Neural progenitor cell (in vitro differentiated cells): ENCODE results near the gene USP32. TPM values are rescaled to one million over a fixed set of nuclear protein-coding genes. Genes with fewer than 3 reads are reported as not detected.

ENCODE experiments used
- DNase-seq: peaks from one replicate; pipeline ENCODE4 v3.0.0-alpha.2; 2016; ENCODE audit warnings: low spot score
- H2AFZ ChIP-seq: fragments of 200-600 bp; sonication (generic); replicated peaks from 2 replicates; pipeline ENCODE4 v1.6.1; 2016; ENCODE audit warnings: antibody characterized with exemption
- H3F3A ChIP-seq: fragments of 200-600 bp; sonication (generic); 2 replicates; pipeline ENCODE4 v1.6.1; 2016; ENCODE audit warnings: antibody characterized with exemption, low read depth
- H3K27ac ChIP-seq: fragments of 200-600 bp; sonication (generic); 2 replicates; pipeline ENCODE4 v1.5.1; 2016; ENCODE audit warnings: mild to moderate bottlenecking
- H3K27me3 ChIP-seq: fragments of 200-600 bp; sonication (generic); 2 replicates; pipeline ENCODE4 v1.6.1; 2016; ENCODE audit warnings: mild to moderate bottlenecking, moderate library complexity
- H3K36me3 ChIP-seq: fragments of 200-600 bp; sonication (generic); 2 replicates; pipeline ENCODE4 v1.5.1; 2016
- H3K4me1 ChIP-seq: fragments of 200-600 bp; sonication (generic); 2 replicates; pipeline ENCODE4 v1.6.1; 2016; ENCODE audit warnings: mixed run types
- H3K4me2 ChIP-seq: fragments of 200-600 bp; sonication (generic); 2 replicates; pipeline ENCODE4 v1.6.1; 2016
- H3K4me3 ChIP-seq: fragments of 200-600 bp; sonication (generic); 2 replicates; pipeline ENCODE4 v1.5.1; 2016
- H3K79me2 ChIP-seq: fragments of 200-600 bp; sonication (generic); 2 replicates; pipeline ENCODE4 v1.6.1; 2016; ENCODE audit warnings: low read depth
- H3K9ac ChIP-seq: fragments of 200-600 bp; sonication (generic); 2 replicates; pipeline ENCODE4 v1.6.1; 2016
- H3K9me3 ChIP-seq: fragments of 200-600 bp; sonication (generic); 2 replicates; pipeline ENCODE4 v1.5.1; 2016; ENCODE audit warnings: low read depth
- H4K20me1 ChIP-seq: fragments of 200-600 bp; sonication (generic); 2 replicates; pipeline ENCODE4 v1.6.1; 2016; ENCODE audit warnings: low read depth
- H3K27ac Mint-ChIP-seq: 3 replicates; pipeline ENCODE4 v1.8.0; 2021; ENCODE audit warnings: mixed read lengths
- H3K27me3 Mint-ChIP-seq: 2 replicates; pipeline ENCODE4 v1.8.0; 2022; ENCODE audit warnings: low read depth, mild to moderate bottlenecking, inconsistent platforms, moderate library complexity, mixed read lengths; ENCODE audit not compliant: insufficient read depth
- H3K36me3 Mint-ChIP-seq: 3 replicates; pipeline ENCODE4 v1.8.0; 2021; ENCODE audit warnings: mixed read lengths
- H3K4me1 Mint-ChIP-seq: 3 replicates; pipeline ENCODE4 v1.8.0; 2021; ENCODE audit warnings: mixed read lengths
- H3K4me3 Mint-ChIP-seq: 3 replicates; pipeline ENCODE4 v1.8.0; 2021; ENCODE audit warnings: mild to moderate bottlenecking, moderate library complexity, mixed read lengths
- H3K9me3 Mint-ChIP-seq: 3 replicates; pipeline ENCODE4 v1.8.0; 2020; ENCODE audit warnings: mixed read lengths
- EZH2 ChIP-seq: fragments of 200-600 bp; sonication (generic); IDR thresholded peaks from 2 replicates; pipeline ENCODE4 v1.6.1; 2017; ENCODE audit warnings: antibody characterized with exemption, mild to moderate bottlenecking, moderate library complexity
- EZH2phosphoT487 ChIP-seq: fragments of 200-600 bp; sonication (generic); IDR thresholded peaks from 2 replicates; pipeline ENCODE4 v1.6.1; 2017; ENCODE audit warnings: antibody characterized with exemption
- total RNA-seq: library from RNA; depleted of rRNA; stranded (reverse); fragments of >200 nt; gene quantifications from 2 replicates; pipeline ENCODE4 v1.2.3, GENCODE V29; 2015; ENCODE audit warnings: low replicate concordance
- TF ChIP-seq, protein P1 (sequence below): fragments of 200-600 bp; sonication (generic); IDR thresholded peaks from 2 replicates; pipeline ENCODE4 v1.5.1; 2017; ENCODE audit warnings: antibody characterized with exemption, mild to moderate bottlenecking

USP32 gene
- total RNA-seq, 1 donor from 2014 or later = 45.0 TPM

DNA sequence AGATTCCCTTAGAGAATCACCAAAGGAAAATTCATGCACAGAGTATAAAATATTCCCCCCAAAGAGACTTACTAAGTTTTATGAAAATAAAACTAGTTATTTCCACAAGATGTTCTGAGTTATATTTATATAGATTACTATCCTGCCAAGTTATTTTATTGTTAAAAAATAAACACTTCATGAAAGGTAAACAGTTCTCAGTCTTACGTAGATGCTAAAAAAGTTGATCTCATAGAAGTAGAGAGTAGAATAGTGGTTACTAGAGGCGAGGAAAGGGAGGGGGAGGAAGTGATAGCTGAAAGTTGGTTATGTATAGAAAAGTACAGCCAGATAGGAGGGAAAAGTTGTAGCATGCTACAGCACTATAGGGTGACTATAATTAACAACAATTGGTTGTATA, 65.2 kb downstream of the USP32 start:
- peak overlapping the region; percentile 64 for H3K4me3 Mint-ChIP-seq
- Histone ChIP-seq H3K9ac (no peak overlapping the region), H3K36me3 (no peaks in the 10 kb centered on the region), H3K27ac (no peak overlapping the region), H3K79me2 (peaks cover 86% of the 10 kb centered on the region), H3K4me2 (no peak overlapping the region), H3K4me3 (no peak overlapping the region), H2AFZ (no peak overlapping the region), H4K20me1 (peaks cover 33% of the 10 kb centered on the region), H3K27me3 (no peaks in the 10 kb centered on the region), H3F3A (peaks cover 24% of the 10 kb centered on the region), H3K4me1 (peaks cover 18% of the 10 kb centered on the region), H3K9me3 (no peaks in the 10 kb centered on the region)
- H3K9me3 Mint-ChIP-seq = no peaks in the 10 kb centered on the region
- TF ChIP-seq EZH2 (no peak), EZH2phosphoT487 (no peak)
- TF ChIP-seq, protein P1, sequence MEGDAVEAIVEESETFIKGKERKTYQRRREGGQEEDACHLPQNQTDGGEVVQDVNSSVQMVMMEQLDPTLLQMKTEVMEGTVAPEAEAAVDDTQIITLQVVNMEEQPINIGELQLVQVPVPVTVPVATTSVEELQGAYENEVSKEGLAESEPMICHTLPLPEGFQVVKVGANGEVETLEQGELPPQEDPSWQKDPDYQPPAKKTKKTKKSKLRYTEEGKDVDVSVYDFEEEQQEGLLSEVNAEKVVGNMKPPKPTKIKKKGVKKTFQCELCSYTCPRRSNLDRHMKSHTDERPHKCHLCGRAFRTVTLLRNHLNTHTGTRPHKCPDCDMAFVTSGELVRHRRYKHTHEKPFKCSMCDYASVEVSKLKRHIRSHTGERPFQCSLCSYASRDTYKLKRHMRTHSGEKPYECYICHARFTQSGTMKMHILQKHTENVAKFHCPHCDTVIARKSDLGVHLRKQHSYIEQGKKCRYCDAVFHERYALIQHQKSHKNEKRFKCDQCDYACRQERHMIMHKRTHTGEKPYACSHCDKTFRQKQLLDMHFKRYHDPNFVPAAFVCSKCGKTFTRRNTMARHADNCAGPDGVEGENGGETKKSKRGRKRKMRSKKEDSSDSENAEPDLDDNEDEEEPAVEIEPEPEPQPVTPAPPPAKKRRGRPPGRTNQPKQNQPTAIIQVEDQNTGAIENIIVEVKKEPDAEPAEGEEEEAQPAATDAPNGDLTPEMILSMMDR = no peak
- H3K4me1 Mint-ChIP-seq = peaks cover 8% of the 10 kb centered on the region
- no peak for DNase-seq
- H3K27me3 Mint-ChIP-seq = peaks cover 2% of the 10 kb centered on the region
- peak overlapping the region; percentile 96 for H3K27ac Mint-ChIP-seq
- H3K36me3 Mint-ChIP-seq = peaks cover 2% of the 10 kb centered on the region

DNA sequence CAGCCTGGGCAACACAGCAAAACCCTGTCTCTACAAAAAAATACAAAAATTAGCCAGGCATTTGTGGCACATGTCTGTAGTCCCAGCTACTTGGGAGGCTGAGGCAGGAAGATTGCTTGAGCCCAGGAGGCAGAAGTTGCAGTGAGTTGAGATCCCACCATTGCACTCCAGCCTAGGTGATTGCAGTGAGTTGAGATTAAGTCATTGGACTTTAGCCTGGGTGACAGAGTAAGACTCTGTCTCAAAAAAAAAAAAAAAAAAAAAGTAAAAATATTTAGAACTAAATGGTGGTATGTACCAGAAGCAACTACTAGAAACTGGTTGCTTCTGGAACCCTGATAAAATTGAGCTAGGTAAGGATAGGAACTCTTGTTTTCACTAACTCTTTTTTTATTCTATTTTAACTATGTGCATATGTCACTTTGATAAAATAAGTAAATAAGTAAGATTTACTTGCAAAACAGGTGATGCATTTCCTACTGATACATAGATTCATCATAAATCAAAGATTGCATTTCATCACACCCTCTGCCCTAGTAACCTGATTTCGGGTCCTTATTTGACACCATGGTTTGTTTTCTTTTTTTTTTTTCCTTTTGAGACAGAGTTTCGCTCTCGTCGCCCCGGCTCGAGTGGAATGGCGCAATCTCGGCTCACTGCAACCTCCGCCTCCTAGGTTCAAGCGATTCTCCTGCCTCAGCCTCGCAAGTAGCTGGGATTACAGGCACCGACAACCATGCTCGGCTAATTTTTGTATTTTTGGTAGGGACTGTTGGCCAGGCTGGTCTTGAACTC, 66.0 kb downstream of the USP32 start:
- H4K20me1 ChIP-seq = peaks cover 38% of the 10 kb centered on the region
- H3K27me3 Mint-ChIP-seq = peaks cover 2% of the 10 kb centered on the region
- no peaks in the 10 kb centered on the region for H3K9me3 ChIP-seq
- H3K4me1 Mint-ChIP-seq = peaks cover 8% of the 10 kb centered on the region
- no peak for DNase-seq
- H3K79me2 ChIP-seq = peaks cover 90% of the 10 kb centered on the region
- H3K36me3 Mint-ChIP-seq = peaks cover 2% of the 10 kb centered on the region
- no peak overlapping the region for H3K4me3 Mint-ChIP-seq
- no peak overlapping the region for H3K9ac ChIP-seq
- TF ChIP-seq, protein P1 = no peak
- TF ChIP-seq EZH2phosphoT487 = no peak
- no peak for TF ChIP-seq EZH2
- peaks cover 24% of the 10 kb centered on the region for H3F3A ChIP-seq
- H3K4me3 ChIP-seq = no peak overlapping the region
- no peak overlapping the region for H3K27ac Mint-ChIP-seq
- H3K27ac ChIP-seq = no peak overlapping the region
- H3K4me2 ChIP-seq = no peak overlapping the region
- no peak overlapping the region for H2AFZ ChIP-seq
- no peaks in the 10 kb centered on the region for H3K9me3 Mint-ChIP-seq
- no peaks in the 10 kb centered on the region for H3K36me3 ChIP-seq
- peaks cover 18% of the 10 kb centered on the region for H3K4me1 ChIP-seq
- no peaks in the 10 kb centered on the region for H3K27me3 ChIP-seq

DNA sequence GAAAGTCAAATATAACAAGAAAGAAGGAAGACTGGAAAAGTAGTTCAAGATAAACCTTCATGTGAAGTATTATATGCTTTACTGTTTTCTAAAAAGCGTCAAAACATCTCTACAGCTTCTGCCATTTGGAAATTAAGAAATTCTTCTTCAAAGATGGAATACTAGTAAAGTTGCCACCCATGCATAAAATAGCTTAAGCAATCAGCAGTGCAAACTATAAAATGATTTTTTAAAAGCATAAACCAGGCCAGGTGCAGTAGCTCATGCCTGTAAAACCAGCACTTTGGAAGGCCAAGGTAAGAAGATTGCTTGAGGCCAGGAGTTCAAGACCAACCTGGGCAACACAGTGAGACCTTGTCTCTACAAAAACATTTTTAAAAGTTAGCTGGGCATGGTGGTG, 68.2 kb downstream of the USP32 start:
- Mint-ChIP-seq H3K4me1 (peaks cover 8% of the 10 kb centered on the region), H3K9me3 (no peaks in the 10 kb centered on the region)
- peaks cover 39% of the 10 kb centered on the region for H4K20me1 ChIP-seq

More for the DNA sequence above, 68.2 kb downstream of the USP32 start:
- Histone ChIP-seq H3K27me3 (no peaks in the 10 kb centered on the region), H3K27ac (no peak overlapping the region), H3K4me1 (peaks cover 19% of the 10 kb centered on the region), H3F3A (peaks cover 14% of the 10 kb centered on the region), H3K4me2 (no peak overlapping the region), H3K4me3 (no peak overlapping the region), H3K9ac (no peak overlapping the region), H2AFZ (no peak overlapping the region), H3K36me3 (no peaks in the 10 kb centered on the region), H3K79me2 (peaks cover 93% of the 10 kb centered on the region), H3K9me3 (no peaks in the 10 kb centered on the region)
- Mint-ChIP-seq H3K27ac (no peak overlapping the region), H3K4me3 (no peak overlapping the region), H3K27me3 (peaks cover 2% of the 10 kb centered on the region), H3K36me3 (peaks cover 2% of the 10 kb centered on the region)
- no peak for TF ChIP-seq EZH2
- no peak for TF ChIP-seq EZH2phosphoT487
- TF ChIP-seq, protein P1 = no peak
- no peak for DNase-seq
